ENCODE measurements around the gene UNC119.
A peak's percentile ranks its signal among the peaks of the same experiment; 100 is the strongest.
"Not testable (repeated sequence)": the region's sequence is repeated elsewhere in the genome, so short reads cannot be mapped to it uniquely, and the experiment has no call there.

The UNC119 gene

DNA sequence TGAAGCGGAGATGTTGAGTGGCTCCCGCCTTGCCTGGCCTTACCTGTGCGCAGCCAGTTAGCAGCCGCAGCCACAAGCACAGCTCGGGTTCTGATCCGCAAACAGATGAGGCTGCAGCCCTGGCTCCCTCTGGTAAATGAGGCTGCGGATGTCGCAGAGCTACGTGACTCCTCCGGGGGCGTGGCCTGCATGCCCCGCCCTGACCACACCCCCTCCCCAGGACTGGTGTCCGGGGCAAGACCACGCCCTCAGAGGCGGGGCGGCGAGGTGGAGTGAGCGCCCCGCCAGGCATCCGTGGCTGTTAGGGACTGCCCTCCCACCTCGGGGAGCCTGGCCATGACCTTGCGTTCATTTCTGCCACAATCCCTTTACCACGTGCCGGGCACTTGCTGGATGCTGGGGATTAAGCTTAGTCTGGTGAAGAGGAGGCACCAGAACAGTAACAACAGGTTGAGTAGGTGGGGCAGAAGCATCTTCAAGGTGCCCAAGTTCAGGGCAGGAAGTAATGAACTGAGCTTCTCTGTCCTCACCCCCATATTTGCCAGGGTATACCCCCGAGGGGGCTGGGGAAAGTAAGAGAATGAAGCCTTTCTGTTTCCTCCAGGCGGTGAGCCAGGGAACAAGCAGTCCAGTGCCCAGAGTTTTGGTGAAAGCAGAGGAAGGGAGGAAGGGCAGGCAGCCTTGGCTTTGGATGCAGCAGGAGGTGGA lies 24.5 kb upstream of the UNC119 start, which contains the start of gene ALDOC:
TSS of gene ALDOC (minus strand) at position 138 of the 708 bp plus-strand sequence. CDS start 1,363 bp downstream, outside the sequence.
- TF ChIP-seq FOXM1 (IDR thresholded peaks at IDR 0.05; ENCODE audit: borderline replicate concordance) (no peak), CTBP1 (IDR thresholded peaks at IDR 0.05; ENCODE audit: borderline replicate concordance) (no peak), SUZ12 (IDR thresholded peaks at IDR 0.05) (no peak), FOXK2 (IDR thresholded peaks at IDR 0.05) (no peak)
- POLR2A ChIA-PET = interaction anchor here (0.6 to 1.5 kb wide), 8 partner anchors 8 to 359 kb away, joined by 3 to 6 read pairs (median 4); partner anchors contain the start of genes RPL23A, SPAG5 and UNC119
- CTCF ChIA-PET = no interaction called here
- peak; percentile 94 for DNase-seq (ENCODE audit: extremely low spot score)

DNA sequence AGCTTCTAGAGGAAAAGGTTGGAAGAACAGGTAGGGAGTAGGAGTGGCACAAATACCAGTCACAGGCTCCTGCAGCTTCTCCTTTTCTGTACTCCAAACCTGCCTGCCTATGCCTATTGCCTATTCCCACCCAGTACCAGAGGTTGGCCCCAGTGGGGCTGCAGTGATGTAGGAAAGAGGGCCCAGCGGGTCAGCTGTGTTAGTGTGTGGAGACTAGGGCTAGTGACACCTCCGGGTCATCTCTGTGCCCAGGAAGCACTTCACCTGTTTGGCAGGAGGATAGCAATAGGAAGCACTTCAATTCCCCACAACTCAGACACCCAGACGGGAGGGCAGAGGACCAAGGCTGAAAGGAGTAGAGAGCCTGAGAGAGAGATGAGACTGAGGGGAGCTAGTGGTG lies 23.6 kb upstream of the UNC119 start:
- DNase-seq (ENCODE audit: extremely low spot score); CTCF ChIA-PET: not testable (repeated sequence)
- POLR2A ChIA-PET = interaction anchor here (1.5 to 1.7 kb wide), 2 partner anchors 13 to 18 kb away, joined by 4 read pairs; no protein-coding TSS in a partner anchor

DNA sequence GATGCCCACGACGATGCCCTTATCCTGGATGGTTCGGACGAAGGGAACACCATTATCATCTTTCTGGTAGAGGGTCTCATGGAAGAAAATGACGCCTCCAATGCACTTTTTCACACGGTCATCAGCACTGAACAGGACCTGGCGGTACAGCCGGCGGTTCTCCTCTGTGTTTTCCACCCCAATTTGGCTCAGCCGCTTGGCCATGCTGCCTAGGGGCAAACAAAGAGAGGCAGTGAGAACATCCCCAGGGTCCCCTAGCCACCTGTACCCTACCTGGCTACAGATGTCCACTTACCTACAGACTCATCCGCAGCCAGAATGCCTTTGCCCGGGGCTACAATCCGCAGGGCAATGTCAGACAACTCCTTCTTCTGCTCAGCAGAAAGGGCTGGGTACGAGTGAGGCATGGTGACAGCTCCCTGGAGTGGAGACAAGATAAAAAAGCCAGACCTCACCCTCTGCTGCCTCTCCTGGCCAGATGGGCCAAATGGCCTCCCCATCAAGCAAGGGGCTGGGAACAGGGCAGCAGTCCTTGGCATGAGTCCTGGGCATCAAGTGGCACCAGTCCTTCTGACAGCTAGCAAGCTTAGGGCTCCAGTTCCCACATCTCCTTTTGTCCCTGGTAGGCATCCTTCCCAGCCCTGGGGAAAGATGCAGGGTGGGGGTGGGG lies 22.8 kb upstream of the UNC119 start:
- TF ChIP-seq FOXK2 (IDR thresholded peaks at IDR 0.05) = no peak
- TF ChIP-seq SUZ12 (IDR thresholded peaks at IDR 0.05) = no peak
- TF ChIP-seq, protein P1, sequence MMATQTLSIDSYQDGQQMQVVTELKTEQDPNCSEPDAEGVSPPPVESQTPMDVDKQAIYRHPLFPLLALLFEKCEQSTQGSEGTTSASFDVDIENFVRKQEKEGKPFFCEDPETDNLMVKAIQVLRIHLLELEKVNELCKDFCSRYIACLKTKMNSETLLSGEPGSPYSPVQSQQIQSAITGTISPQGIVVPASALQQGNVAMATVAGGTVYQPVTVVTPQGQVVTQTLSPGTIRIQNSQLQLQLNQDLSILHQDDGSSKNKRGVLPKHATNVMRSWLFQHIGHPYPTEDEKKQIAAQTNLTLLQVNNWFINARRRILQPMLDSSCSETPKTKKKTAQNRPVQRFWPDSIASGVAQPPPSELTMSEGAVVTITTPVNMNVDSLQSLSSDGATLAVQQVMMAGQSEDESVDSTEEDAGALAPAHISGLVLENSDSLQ (IDR thresholded peaks at IDR 0.05) = no peak
- CTCF ChIA-PET = no interaction called here
- POLR2A ChIA-PET = interaction anchor here (1.7 kb wide), 1 partner anchor 14 kb away, joined by 4 read pairs; no protein-coding TSS in a partner anchor
- no peak for DNase-seq (ENCODE audit: extremely low spot score)

DNA sequence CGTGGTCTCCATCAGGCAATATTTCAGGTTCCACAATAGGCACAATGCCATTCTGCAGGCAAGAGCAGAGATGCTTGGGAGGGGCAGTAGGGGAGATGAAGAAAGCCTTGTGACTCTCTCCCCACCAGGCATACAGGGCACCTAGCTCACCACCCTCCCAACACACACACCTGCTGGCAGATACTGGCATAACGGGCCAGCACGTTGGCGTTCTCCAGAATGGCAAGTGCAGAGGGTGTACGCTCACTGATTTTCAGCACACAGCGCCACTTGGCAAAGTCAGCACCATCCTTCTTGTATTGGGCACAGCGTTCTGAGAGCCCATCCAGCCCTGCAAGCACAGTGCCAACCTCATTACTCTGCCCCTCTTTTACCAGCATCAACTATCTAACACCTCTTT lies 22.1 kb upstream of the UNC119 start:
- ChIA-PET POLR2A (interaction anchor here (1.7 kb wide), 1 partner anchor 15 kb away, joined by 4 read pairs; no protein-coding TSS in a partner anchor), CTCF (interaction anchor here (0.5 to 0.6 kb wide), 2 partner anchors 28 to 228 kb away, joined by 3 read pairs; no protein-coding TSS in a partner anchor)
- TF ChIP-seq ELF4 (IDR thresholded peaks at IDR 0.05) (no peak), CTBP1 (IDR thresholded peaks at IDR 0.05; ENCODE audit: borderline replicate concordance) (no peak), LEF1 (IDR thresholded peaks at IDR 0.05; ENCODE audit: borderline replicate concordance) (no peak), HDGF (IDR thresholded peaks at IDR 0.05; ENCODE audit: borderline replicate concordance) (no peak), L3MBTL2 (conservative IDR thresholded peaks at IDR 0.05) (no peak), ZNF384 (IDR thresholded peaks at IDR 0.05) (no peak), TARDBP (IDR thresholded peaks at IDR 0.05) (no peak), FOXM1 (IDR thresholded peaks at IDR 0.05; ENCODE audit: borderline replicate concordance) (no peak), FOXK2 (IDR thresholded peaks at IDR 0.05) (no peak)
- TF ChIP-seq, protein P1 (IDR thresholded peaks at IDR 0.05) = no peak
- no peak for DNase-seq (ENCODE audit: extremely low spot score)

DNA sequence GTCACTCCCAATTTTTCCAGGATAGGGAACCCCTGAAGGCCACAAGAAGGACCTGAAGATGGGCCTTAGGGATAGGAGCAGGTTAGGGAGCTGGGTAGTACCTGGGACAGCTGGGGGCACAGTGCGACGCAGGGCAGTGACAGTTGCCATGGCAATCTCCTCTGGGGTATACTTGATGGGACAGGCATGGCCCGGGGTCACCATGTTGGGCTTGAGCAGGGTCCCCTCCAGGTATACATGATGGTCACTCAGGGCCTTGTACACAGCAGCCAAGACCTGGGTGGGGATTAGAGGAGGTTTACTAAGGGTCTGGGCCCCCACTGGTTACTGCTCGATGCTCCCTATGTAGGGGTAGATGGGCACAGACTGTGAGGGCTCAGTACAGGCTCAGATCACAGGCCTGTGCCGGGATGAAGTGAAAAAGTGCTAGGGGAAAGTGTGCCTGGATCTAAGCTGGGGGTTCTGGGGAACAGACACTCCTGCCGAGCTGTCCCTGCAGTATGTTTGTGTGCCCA lies 21.6 kb upstream of the UNC119 start:
- TF ChIP-seq ELF4 (IDR thresholded peaks at IDR 0.05) (no peak), TARDBP (IDR thresholded peaks at IDR 0.05) (no peak), SP1 (IDR thresholded peaks at IDR 0.05) (no peak), CTBP1 (IDR thresholded peaks at IDR 0.05; ENCODE audit: borderline replicate concordance) (no peak), HDGF (IDR thresholded peaks at IDR 0.05; ENCODE audit: borderline replicate concordance) (no peak), ZNF384 (IDR thresholded peaks at IDR 0.05) (no peak), LEF1 (IDR thresholded peaks at IDR 0.05; ENCODE audit: borderline replicate concordance) (no peak), BHLHE40 (IDR thresholded peaks at IDR 0.05; ENCODE audit: borderline replicate concordance) (no peak), FOXK2 (IDR thresholded peaks at IDR 0.05) (no peak), L3MBTL2 (conservative IDR thresholded peaks at IDR 0.05) (no peak), NFRKB (IDR thresholded peaks at IDR 0.05) (no peak), ARNT (IDR thresholded peaks at IDR 0.05) (no peak), FOXM1 (IDR thresholded peaks at IDR 0.05; ENCODE audit: borderline replicate concordance) (no peak), SUZ12 (IDR thresholded peaks at IDR 0.05) (no peak), FOXA1 (IDR thresholded peaks at IDR 0.05) (no peak)
- TF ChIP-seq, protein P1 (IDR thresholded peaks at IDR 0.05) = no peak
- CTCF ChIA-PET = interaction anchor here (0.5 to 0.6 kb wide), 2 partner anchors 28 to 227 kb away, joined by 3 read pairs; no protein-coding TSS in a partner anchor
- POLR2A ChIA-PET = no interaction called here

DNA sequence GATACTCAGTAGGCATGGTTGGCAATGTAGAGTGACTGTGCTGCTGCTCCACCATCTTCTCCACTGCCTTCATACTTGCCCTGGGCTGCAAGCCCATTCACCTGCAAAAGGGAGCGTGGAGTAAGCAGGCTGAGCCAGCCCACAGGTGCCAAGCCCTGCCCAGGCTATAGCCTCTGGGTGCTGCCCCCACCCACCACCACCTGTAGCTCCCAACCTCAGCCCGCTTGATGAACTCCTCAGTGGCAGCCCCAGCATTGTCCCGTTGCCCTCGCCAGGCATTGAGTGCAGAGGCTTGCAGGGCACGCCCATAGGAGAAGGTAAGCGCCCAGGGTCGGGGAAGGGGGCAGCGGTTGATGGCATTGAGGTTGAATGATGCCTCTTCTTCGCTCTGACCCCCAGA lies 21.1 kb upstream of the UNC119 start:
- no peak for DNase-seq (ENCODE audit: extremely low spot score)
- POLR2A ChIA-PET = no interaction called here
- TF ChIP-seq LEF1 (IDR thresholded peaks at IDR 0.05; ENCODE audit: borderline replicate concordance) (no peak), HDGF (IDR thresholded peaks at IDR 0.05; ENCODE audit: borderline replicate concordance) (no peak), TARDBP (IDR thresholded peaks at IDR 0.05) (no peak), SP1 (IDR thresholded peaks at IDR 0.05) (no peak), CTBP1 (IDR thresholded peaks at IDR 0.05; ENCODE audit: borderline replicate concordance) (no peak)
- TF ChIP-seq, protein P1 (IDR thresholded peaks at IDR 0.05) = no peak
- CTCF ChIA-PET = no interaction called here

More for the DNA sequence above, 21.6 kb upstream of the UNC119 start:
- no peak for DNase-seq (ENCODE audit: extremely low spot score)

Measured in HEK293T (cell line).